ENCODE results near the gene CYP27B1.

The CYP27B1 gene

GRCh38 chr12:57767305-57767698 is 424 bp upstream of the CYP27B1 start:
- Histone ChIP-seq H3K27ac (ENCODE audit: low read length) (no peak overlapping the region), H3K4me1 (ENCODE audit: control insufficient read depth, insufficient read depth, low read length) (peaks cover 4% of the 10 kb centered on the region), H3K36me3 (ENCODE audit: control insufficient read depth, insufficient read depth, low read length) (peaks cover 7% of the 10 kb centered on the region; the same call in 1 of the 2 replicates), H3K9me3 (ENCODE audit: control insufficient read depth, insufficient read depth, low read length) (no peaks in the 10 kb centered on the region), H3K4me3 (ENCODE audit: low read length) (no peak overlapping the region), H3K27me3 (ENCODE audit: control insufficient read depth, insufficient read depth, low read length) (peaks cover 28% of the 10 kb centered on the region)
- DNase-seq (ENCODE audit: low read depth, low spot score) = no peak

GRCh38 chr12:57765698-57766463 is 997 bp downstream of the CYP27B1 start:
- DNase-seq (ENCODE audit: low read depth, low spot score) = no peak
- H3K36me3 ChIP-seq (ENCODE audit: control insufficient read depth, insufficient read depth, low read length) = peaks cover 7% of the 10 kb centered on the region; the same call in 1 of the 2 replicates
- H3K27ac ChIP-seq (ENCODE audit: low read length) = no peak overlapping the region
- peak overlapping the region; percentile 46; the same call in 1 of the 2 replicates for H3K4me3 ChIP-seq (ENCODE audit: low read length)
- H3K9me3 ChIP-seq (ENCODE audit: control insufficient read depth, insufficient read depth, low read length) = no peaks in the 10 kb centered on the region
- WGBS (ENCODE audit: insufficient coverage, insufficient read length) = no CpG with 5 or more reads among the region's 40 CpGs
- peaks cover 28% of the 10 kb centered on the region for H3K27me3 ChIP-seq (ENCODE audit: control insufficient read depth, insufficient read depth, low read length)
- peaks cover 3% of the 10 kb centered on the region; the same call in 1 of the 2 replicates for H3K4me1 ChIP-seq (ENCODE audit: control insufficient read depth, insufficient read depth, low read length)

GRCh38 chr12:57765003-57765697 is 1.7 kb downstream of the CYP27B1 start:
- DNase-seq (ENCODE audit: low read depth, low spot score) = no peak
- H3K36me3 ChIP-seq (ENCODE audit: control insufficient read depth, insufficient read depth, low read length) = peaks cover 7% of the 10 kb centered on the region; the same call in 1 of the 2 replicates
- WGBS (ENCODE audit: insufficient coverage, insufficient read length) = no CpG with 5 or more reads among the region's 60 CpGs
- no peak overlapping the region for H3K27ac ChIP-seq (ENCODE audit: low read length)
- H3K4me3 ChIP-seq (ENCODE audit: low read length) = peak overlapping the region; percentile 46; the same call in 1 of the 2 replicates
- H3K4me1 ChIP-seq (ENCODE audit: control insufficient read depth, insufficient read depth, low read length) = peaks cover 3% of the 10 kb centered on the region; the same call in 1 of the 2 replicates
- H3K9me3 ChIP-seq (ENCODE audit: control insufficient read depth, insufficient read depth, low read length) = no peaks in the 10 kb centered on the region
- H3K27me3 ChIP-seq (ENCODE audit: control insufficient read depth, insufficient read depth, low read length) = peaks cover 28% of the 10 kb centered on the region

- H3K9me3 ChIP-seq (ENCODE audit: control insufficient read depth, insufficient read depth, low read length) = no peaks in the 10 kb centered on the region
- H3K27ac ChIP-seq (ENCODE audit: low read length) = no peak overlapping the region
- H3K4me1 ChIP-seq (ENCODE audit: control insufficient read depth, insufficient read depth, low read length) = peaks cover 3% of the 10 kb centered on the region; the same call in 1 of the 2 replicates
- DNase-seq (ENCODE audit: low read depth, low spot score) = no peak
- H3K27me3 ChIP-seq (ENCODE audit: control insufficient read depth, insufficient read depth, low read length) = peaks cover 28% of the 10 kb centered on the region
- H3K36me3 ChIP-seq (ENCODE audit: control insufficient read depth, insufficient read depth, low read length) = peaks cover 7% of the 10 kb centered on the region; the same call in 1 of the 2 replicates
- no CpG with 5 or more reads among the region's 17 CpGs for WGBS (ENCODE audit: insufficient coverage, insufficient read length)
- peak overlapping the region; percentile 46; the same call in 1 of the 2 replicates for H3K4me3 ChIP-seq (ENCODE audit: low read length)
Measured at GRCh38 chr12:57764662-57765002, 2.2 kb downstream of the CYP27B1 start.

GRCh38 chr12:57763881-57764661 is 2.8 kb downstream of the CYP27B1 start:
- WGBS (ENCODE audit: insufficient coverage, insufficient read length) = no CpG with 5 or more reads among the region's 6 CpGs
- H3K36me3 ChIP-seq (ENCODE audit: control insufficient read depth, insufficient read depth, low read length) = peaks cover 1% of the 10 kb centered on the region; the same call in 1 of the 2 replicates

GRCh38 chr12:57762463-57762862 is 4.4 kb downstream of the CYP27B1 start:
- peaks cover 3% of the 10 kb centered on the region; the same call in 1 of the 2 replicates for H3K4me1 ChIP-seq (ENCODE audit: control insufficient read depth, insufficient read depth, low read length)
- H3K4me3 ChIP-seq (ENCODE audit: low read length) = no peak overlapping the region
- no peak for DNase-seq (ENCODE audit: low read depth, low spot score)
- no peaks in the 10 kb centered on the region for H3K36me3 ChIP-seq (ENCODE audit: control insufficient read depth, insufficient read depth, low read length)
- no peak overlapping the region for H3K27ac ChIP-seq (ENCODE audit: low read length)
- WGBS (ENCODE audit: insufficient coverage, insufficient read length) = no CpG with 5 or more reads among the region's 2 CpGs
- H3K9me3 ChIP-seq (ENCODE audit: control insufficient read depth, insufficient read depth, low read length) = no peaks in the 10 kb centered on the region
- peaks cover 28% of the 10 kb centered on the region for H3K27me3 ChIP-seq (ENCODE audit: control insufficient read depth, insufficient read depth, low read length)

More at GRCh38 chr12:57763881-57764661, 2.8 kb downstream of the CYP27B1 start:
- Histone ChIP-seq H3K4me3 (ENCODE audit: low read length) (no peak overlapping the region), H3K4me1 (ENCODE audit: control insufficient read depth, insufficient read depth, low read length) (peaks cover 3% of the 10 kb centered on the region; the same call in 1 of the 2 replicates), H3K27ac (ENCODE audit: low read length) (no peak overlapping the region), H3K9me3 (ENCODE audit: control insufficient read depth, insufficient read depth, low read length) (no peaks in the 10 kb centered on the region), H3K27me3 (ENCODE audit: control insufficient read depth, insufficient read depth, low read length) (peaks cover 28% of the 10 kb centered on the region)
- no peak for DNase-seq (ENCODE audit: low read depth, low spot score)

- no CpG with 5 or more reads among the region's 4 CpGs for WGBS (ENCODE audit: insufficient coverage, insufficient read length)
- Histone ChIP-seq H3K4me1 (ENCODE audit: control insufficient read depth, insufficient read depth, low read length) (peaks cover 1% of the 10 kb centered on the region; the same call in 1 of the 2 replicates), H3K36me3 (ENCODE audit: control insufficient read depth, insufficient read depth, low read length) (no peaks in the 10 kb centered on the region), H3K9me3 (ENCODE audit: control insufficient read depth, insufficient read depth, low read length) (no peaks in the 10 kb centered on the region), H3K4me3 (ENCODE audit: low read length) (no peak overlapping the region), H3K27me3 (ENCODE audit: control insufficient read depth, insufficient read depth, low read length) (peaks cover 26% of the 10 kb centered on the region), H3K27ac (ENCODE audit: low read length) (no peak overlapping the region)
- no peak for DNase-seq (ENCODE audit: low read depth, low spot score)
Measured at GRCh38 chr12:57761391-57761998, 5.4 kb downstream of the CYP27B1 start.

GRCh38 chr12:57760347-57760982 is 6.4 kb downstream of the CYP27B1 start:
- DNase-seq (ENCODE audit: low read depth, low spot score) = no peak
- no peak overlapping the region for H3K27ac ChIP-seq (ENCODE audit: low read length)
- H3K9me3 ChIP-seq (ENCODE audit: control insufficient read depth, insufficient read depth, low read length) = no peaks in the 10 kb centered on the region
- H3K4me3 ChIP-seq (ENCODE audit: low read length) = no peak overlapping the region
- H3K27me3 ChIP-seq (ENCODE audit: control insufficient read depth, insufficient read depth, low read length) = peaks cover 23% of the 10 kb centered on the region
- no CpG with 5 or more reads among the region's 3 CpGs for WGBS (ENCODE audit: insufficient coverage, insufficient read length)
- H3K36me3 ChIP-seq (ENCODE audit: control insufficient read depth, insufficient read depth, low read length) = no peaks in the 10 kb centered on the region
- peaks cover 1% of the 10 kb centered on the region; the same call in 1 of the 2 replicates for H3K4me1 ChIP-seq (ENCODE audit: control insufficient read depth, insufficient read depth, low read length)

- Histone ChIP-seq H3K27ac (ENCODE audit: low read length) (no peak overlapping the region), H3K27me3 (ENCODE audit: control insufficient read depth, insufficient read depth, low read length) (peaks cover 14% of the 10 kb centered on the region), H3K9me3 (ENCODE audit: control insufficient read depth, insufficient read depth, low read length) (no peaks in the 10 kb centered on the region), H3K4me1 (ENCODE audit: control insufficient read depth, insufficient read depth, low read length) (no peaks in the 10 kb centered on the region; the same call in 1 of the 2 replicates), H3K4me3 (ENCODE audit: low read length) (no peak overlapping the region), H3K36me3 (ENCODE audit: control insufficient read depth, insufficient read depth, low read length) (no peaks in the 10 kb centered on the region)
- DNase-seq (ENCODE audit: low read depth, low spot score) = no peak
- no CpG with 5 or more reads among the region's 3 CpGs for WGBS (ENCODE audit: insufficient coverage, insufficient read length)
Measured at GRCh38 chr12:57759360-57759980, 7.4 kb downstream of the CYP27B1 start.
